Sigmoid colon (tissue), 7 donors: Measurements from ENCODE around the gene ETS2. TPM values are rescaled to one million over a fixed set of nuclear protein-coding genes. Genes with fewer than 3 reads are reported as not detected.

Source experiments
- DNase-seq: peaks from one replicate; pipeline ENCODE4 v3.0.0-alpha.2; 2019
- H3K27ac ChIP-seq, 4 donors: fragments of 200-600 bp; sonication (generic); one replicate each; pipeline ENCODE4 v1.5.1; 2016 to 2019; ENCODE audit warnings: mild to moderate bottlenecking in 1 of 4
- H3K27me3 ChIP-seq, 3 donors: fragments of 200-600 bp; sonication (generic); one replicate each; pipeline ENCODE4 v1.5.1; 2019; ENCODE audit warnings: mild to moderate bottlenecking in 1 of 3
- H3K36me3 ChIP-seq, 4 donors: fragments of 200-600 bp; sonication (generic); one replicate each; pipeline ENCODE4 v1.5.1; 2016 to 2019
- H3K4me1 ChIP-seq, 4 donors: fragments of 200-600 bp; sonication (generic); one replicate each; pipeline ENCODE4 v1.5.1; 2017 to 2019
- H3K4me3 ChIP-seq, 4 donors: fragments of 200-600 bp; sonication (generic); one replicate each; pipeline ENCODE4 v1.5.1; 2017 to 2019; ENCODE audit warnings: mild to moderate bottlenecking in 2 of 4, moderate library complexity in 1 of 4
- H3K9me3 ChIP-seq, 4 donors: fragments of 200-600 bp in 3 of 4; sonication (generic) in 3 of 4; one replicate each; pipeline versions ENCODE4 v1.5.1 to v1.6.1; 2013 to 2019
- EP300 ChIP-seq, 4 donors: sonication (generic); formaldehyde crosslinking; IDR thresholded peaks; one replicate each; pipeline ENCODE4 v1.6.1; 2017; ENCODE audit warnings: antibody characterized with exemption in 4 of 4
- POLR2A ChIP-seq, 2 donors: fragments of 450-650 bp; IDR thresholded peaks; one replicate each; pipeline ENCODE4 v1.6.1; 2016; ENCODE audit warnings: antibody characterized with exemption in 2 of 2, mild to moderate bottlenecking in 2 of 2, moderate library complexity in 2 of 2
- POLR2AphosphoS5 ChIP-seq, 4 donors: sonication (generic); formaldehyde crosslinking; IDR thresholded peaks; one replicate each; pipeline ENCODE4 v1.6.1; 2017; ENCODE audit warnings: antibody characterized with exemption in 4 of 4
- WGBS, 2 donors: extraction: QIAGEN DNeasy Blood & Tissue Kit; methylation state at CpG; one replicate each; pipeline ENCODE4 v1.1.7; 2013; 5-methylcytosine and 5-hydroxymethylcytosine counted together
- intact Hi-C: fragments of 100-400 bp; cut with DNase I; formaldehyde crosslinking; loops from one replicate; pipeline ENCODE4 v1.15.1; 2023
- polyA plus RNA-seq, 3 donors: library from polyadenylated mRNA; stranded (reverse); fragments of 200-250 nt; gene quantifications; one replicate each; pipeline ENCODE4 v1.2.3, GENCODE V29; 2013
- total RNA-seq, 4 donors: library from RNA; depleted of rRNA; stranded (reverse); fragments of >200 nt; gene quantifications; one replicate each; pipeline ENCODE4 v1.1.0, GENCODE V29; 2016
- TF ChIP-seq, protein P1 (sequence below), 4 experiments: fragments of 450-650 bp in 3 of 4; fragments of 200-600 bp in 1 of 4; IDR thresholded peaks; one replicate each; pipeline ENCODE4 v1.5.1; 2016 to 2019; ENCODE audit warnings: antibody characterized with exemption in 4 of 4, mild to moderate bottlenecking in 3 of 4, moderate library complexity in 2 of 4
- donor health status: healthy with polysubstance abuse.
- donor health status: Bipolar disorder and iron deficiency.
- donor health status: healthy.

ETS2 gene
- total and polyA plus RNA-seq, 7 donors: 32.1 to 133 (median 49.2) TPM

DNA sequence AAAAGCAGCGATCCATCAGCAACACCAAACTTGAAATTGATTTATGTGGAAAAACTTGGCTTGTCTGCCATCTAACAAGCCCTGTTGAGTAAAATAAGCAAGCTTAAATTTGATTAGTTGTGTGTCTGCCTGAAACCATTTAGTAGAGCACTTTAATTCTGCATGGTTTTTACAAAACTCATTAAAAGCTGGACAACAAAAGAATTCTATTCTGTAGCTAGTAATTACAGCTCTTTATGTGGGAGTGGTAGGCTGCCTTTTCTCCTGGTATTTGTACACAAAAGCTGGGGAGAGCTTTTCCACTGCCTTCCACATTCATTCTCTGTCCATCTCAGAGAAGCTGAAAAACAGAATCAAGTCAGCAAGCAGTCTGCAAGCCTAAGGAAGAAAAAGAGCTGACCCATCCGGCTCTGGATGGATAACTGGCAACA is 1.7 kb downstream of the ETS2 start:
- H3K36me3 ChIP-seq: peaks cover 0 to 28% (median 0%) of the 10 kb centered on the region in 4 donors
- H3K27ac ChIP-seq: peak overlapping the region; percentile 92 to 98 (median 94)
- peaks cover 0 to 55% (median 24%) of the 10 kb centered on the region in 4 donors for H3K4me1 ChIP-seq
- TF ChIP-seq, protein P1, sequence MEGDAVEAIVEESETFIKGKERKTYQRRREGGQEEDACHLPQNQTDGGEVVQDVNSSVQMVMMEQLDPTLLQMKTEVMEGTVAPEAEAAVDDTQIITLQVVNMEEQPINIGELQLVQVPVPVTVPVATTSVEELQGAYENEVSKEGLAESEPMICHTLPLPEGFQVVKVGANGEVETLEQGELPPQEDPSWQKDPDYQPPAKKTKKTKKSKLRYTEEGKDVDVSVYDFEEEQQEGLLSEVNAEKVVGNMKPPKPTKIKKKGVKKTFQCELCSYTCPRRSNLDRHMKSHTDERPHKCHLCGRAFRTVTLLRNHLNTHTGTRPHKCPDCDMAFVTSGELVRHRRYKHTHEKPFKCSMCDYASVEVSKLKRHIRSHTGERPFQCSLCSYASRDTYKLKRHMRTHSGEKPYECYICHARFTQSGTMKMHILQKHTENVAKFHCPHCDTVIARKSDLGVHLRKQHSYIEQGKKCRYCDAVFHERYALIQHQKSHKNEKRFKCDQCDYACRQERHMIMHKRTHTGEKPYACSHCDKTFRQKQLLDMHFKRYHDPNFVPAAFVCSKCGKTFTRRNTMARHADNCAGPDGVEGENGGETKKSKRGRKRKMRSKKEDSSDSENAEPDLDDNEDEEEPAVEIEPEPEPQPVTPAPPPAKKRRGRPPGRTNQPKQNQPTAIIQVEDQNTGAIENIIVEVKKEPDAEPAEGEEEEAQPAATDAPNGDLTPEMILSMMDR (IDR thresholded peaks at IDR 0.05): no peak
- TF ChIP-seq POLR2A (IDR thresholded peaks at IDR 0.05): no peak
- TF ChIP-seq POLR2AphosphoS5 (IDR thresholded peaks at IDR 0.05): peak in 1 of 4 donors; percentile 38
- TF ChIP-seq EP300 (IDR thresholded peaks at IDR 0.05): no peak
- intact Hi-C loops: loop anchor here (5.0 kb wide), 2 partner anchors 105 to 180 kb away; no protein-coding TSS in a partner anchor
- DNase-seq: no peak
- 5 to 20% methylated on average over 2 of the region's 2 CpGs for WGBS, 2 donors
- peak overlapping the region; percentile 71 to 98 (median 96) for H3K4me3 ChIP-seq
- H3K9me3 ChIP-seq: no peaks in the 10 kb centered on the region
- H3K27me3 ChIP-seq: no peaks in the 10 kb centered on the region

DNA sequence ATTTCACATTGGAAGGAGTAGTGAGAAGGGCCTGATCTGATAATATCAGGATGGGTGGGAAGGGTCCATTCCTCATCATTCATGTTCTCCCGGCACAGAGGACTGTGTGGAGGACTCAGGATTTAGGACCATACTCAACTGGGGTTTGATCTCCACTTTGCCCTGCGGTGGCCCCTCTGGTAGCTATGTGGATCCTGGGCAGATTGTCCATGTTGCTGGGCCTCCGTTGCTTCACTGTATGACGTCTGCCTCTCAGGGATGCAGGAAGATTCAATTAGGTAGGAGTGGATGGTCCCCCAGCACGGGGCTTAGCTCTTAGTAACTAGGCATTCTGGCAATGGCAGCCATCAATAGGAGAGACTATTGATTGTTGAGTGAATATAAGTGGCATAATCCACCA is 2.3 kb downstream of the ETS2 start:
- Histone ChIP-seq H3K4me3 (peak overlapping the region; percentile 71 to 98 (median 96)), H3K4me1 (peaks cover 0 to 60% (median 30%) of the 10 kb centered on the region in 4 donors), H3K27me3 (no peaks in the 10 kb centered on the region), H3K36me3 (peaks cover 0 to 33% (median 0%) of the 10 kb centered on the region in 4 donors), H3K9me3 (no peaks in the 10 kb centered on the region), H3K27ac (peak overlapping the region; percentile 92 to 98 (median 94))
- TF ChIP-seq EP300 (IDR thresholded peaks at IDR 0.05) (no peak), POLR2AphosphoS5 (IDR thresholded peaks at IDR 0.05) (no peak), POLR2A (IDR thresholded peaks at IDR 0.05) (no peak)
- TF ChIP-seq, protein P1 (IDR thresholded peaks at IDR 0.05): no peak
- WGBS, 2 donors: 6 to 32% methylated on average over 5 of the region's 5 CpGs
- DNase-seq: no peak
- intact Hi-C loops: loop anchor here (5.0 kb wide), 2 partner anchors 104 to 179 kb away; no protein-coding TSS in a partner anchor

DNA sequence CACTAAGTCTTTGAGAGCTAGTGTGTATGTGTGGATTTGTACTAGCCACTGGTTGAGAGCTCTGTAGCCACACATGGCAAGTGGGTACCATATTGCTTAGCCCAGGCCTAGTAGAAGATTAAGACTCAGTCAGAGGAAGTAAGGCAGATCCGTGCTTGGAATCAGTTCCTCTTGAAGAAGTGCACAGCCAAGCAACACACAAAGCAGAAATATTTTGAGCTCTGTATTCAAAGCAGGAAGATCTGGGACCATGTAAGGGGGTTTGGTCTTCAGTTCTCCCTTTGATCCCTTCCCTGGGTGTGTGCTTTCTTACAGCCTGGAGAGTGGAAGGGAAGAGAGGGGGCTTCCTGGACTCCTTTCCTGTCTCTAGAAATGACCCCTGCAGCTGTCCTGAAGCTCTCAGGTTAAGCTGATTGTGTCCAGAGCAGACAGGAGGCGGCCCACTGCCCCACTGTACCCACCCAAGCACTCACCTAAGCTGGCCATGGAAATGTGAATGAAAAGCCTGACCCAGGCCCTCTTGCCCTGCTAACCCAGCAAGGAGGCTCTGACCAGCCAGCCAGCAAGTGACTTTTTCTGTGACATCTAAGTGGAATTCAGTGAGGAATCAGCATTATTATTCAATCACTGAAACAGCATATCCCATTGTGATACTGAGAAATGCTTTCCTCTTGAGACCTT is 3.6 kb downstream of the ETS2 start:
- H3K9me3 ChIP-seq: no peaks in the 10 kb centered on the region
- 17 to 49% methylated on average over 2 of the region's 2 CpGs for WGBS, 2 donors
- peaks cover 0 to 74% (median 39%) of the 10 kb centered on the region in 4 donors for H3K4me1 ChIP-seq
- H3K36me3 ChIP-seq: peaks cover 0 to 46% (median 0%) of the 10 kb centered on the region in 4 donors
- H3K27me3 ChIP-seq: no peaks in the 10 kb centered on the region
- H3K27ac ChIP-seq: peak overlapping the region; percentile 92 to 98 (median 94)
- peak overlapping the region in 1 of 4 donors; percentile 94 for H3K4me3 ChIP-seq
- intact Hi-C loops: loop anchor here (5.0 kb wide), 2 partner anchors 103 to 178 kb away; no protein-coding TSS in a partner anchor
- TF ChIP-seq POLR2A (IDR thresholded peaks at IDR 0.05) (peak in 1 of 2 donors; percentile 23), POLR2AphosphoS5 (IDR thresholded peaks at IDR 0.05) (peak in 1 of 4 donors; percentile 19), EP300 (IDR thresholded peaks at IDR 0.05) (no peak)
- TF ChIP-seq, protein P1 (IDR thresholded peaks at IDR 0.05): no peak
- DNase-seq: no peak

DNA sequence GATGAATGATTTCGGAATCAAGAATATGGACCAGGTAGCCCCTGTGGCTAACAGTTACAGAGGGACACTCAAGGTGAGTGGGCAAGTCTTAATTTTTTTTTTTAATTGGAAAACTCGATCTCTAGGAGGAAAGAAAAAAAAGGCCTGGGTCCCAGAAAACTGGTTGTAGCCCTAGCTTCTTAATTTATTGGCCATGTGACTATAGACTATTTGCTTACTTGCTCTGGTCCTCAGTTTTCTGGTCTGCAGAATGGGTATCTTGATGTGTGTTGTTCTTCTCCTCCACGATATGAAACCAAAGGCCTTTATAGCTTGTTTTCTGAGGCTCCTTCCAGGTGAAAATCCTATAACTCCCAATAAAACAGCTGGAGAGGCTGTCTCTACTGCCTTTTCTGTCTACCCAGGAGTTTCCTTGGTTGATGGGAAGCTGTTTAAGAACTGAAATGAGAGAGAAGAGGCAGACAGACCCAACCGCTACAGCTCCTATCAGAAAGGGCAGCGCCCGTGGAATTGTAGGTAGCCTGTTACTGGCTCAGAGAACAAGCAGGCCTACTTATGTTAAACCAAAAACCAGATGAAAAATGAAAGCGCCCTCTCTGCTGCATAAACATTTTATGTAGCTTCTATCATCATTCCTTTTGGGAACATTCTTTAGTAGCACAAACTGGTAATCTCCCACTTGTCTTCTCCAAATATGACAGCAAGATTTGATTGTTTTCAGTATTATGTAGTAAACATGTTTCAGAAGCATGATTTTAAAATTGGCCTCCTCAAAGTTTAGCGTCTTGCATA is 4.5 kb downstream of the ETS2 start:
- no peaks in the 10 kb centered on the region for H3K9me3 ChIP-seq
- peaks cover 2 to 55% (median 6%) of the 10 kb centered on the region in 4 donors for H3K36me3 ChIP-seq
- no peak for TF ChIP-seq EP300 (IDR thresholded peaks at IDR 0.05)
- TF ChIP-seq POLR2AphosphoS5 (IDR thresholded peaks at IDR 0.05): no peak
- no peak for TF ChIP-seq POLR2A (IDR thresholded peaks at IDR 0.05)
- TF ChIP-seq, protein P1 (IDR thresholded peaks at IDR 0.05): no peak
- peak overlapping the region in 1 of 4 donors; percentile 17 for H3K4me3 ChIP-seq
- no peak for DNase-seq
- peaks cover 0 to 74% (median 37%) of the 10 kb centered on the region in 4 donors for H3K4me1 ChIP-seq
- H3K27me3 ChIP-seq: no peaks in the 10 kb centered on the region
- 12 to 66% methylated on average over 8 of the region's 8 CpGs for WGBS, 2 donors
- intact Hi-C loops: loop anchor here (5.0 kb wide), 1 partner anchor 87 kb away; no protein-coding TSS in a partner anchor
- H3K27ac ChIP-seq: peak overlapping the region; percentile 92 to 98 (median 94)
